ENCODE measurements around the gene ANKRD12. TPM values are rescaled to one million over a fixed set of nuclear protein-coding genes. Genes with fewer than 3 reads are reported as not detected.
"Not testable (repeated sequence)": the region's sequence is repeated elsewhere in the genome, so short reads cannot be mapped to it uniquely, and the experiment has no call there.

ANKRD12 gene
- 10 to 100 TPM; 62.5 to 68.4 TPM for total RNA-seq

GRCh38 chr18:9136315-9137155, at the start of gene ANKRD12:
Gene ANKRD12, plus strand, starts transcription at chr18:9136781. Its CDS starts 45,652 bp downstream, at chr18:9182433.
- H3K36me3 Mint-ChIP-seq (ENCODE audit: low read depth) = peaks cover 55% of the 10 kb centered on the region
- peak; percentile 96 for DNase-seq
- H3K9me3 Mint-ChIP-seq = no peaks in the 10 kb centered on the region
- H3K27ac Mint-ChIP-seq = peak within 1 kb of the TSS; percentile 99
- no peak for TF ChIP-seq CTCF (IDR thresholded peaks at IDR 0.05)
- ChIA-PET POLR2A (interaction anchor here (0.6 to 13.6 kb wide), 17 partner anchors 10 to 65 kb away, joined by 3 to 278 read pairs (median 7); partner anchors contain the start of gene NDUFV2), CTCF (interaction anchor here (1.1 to 7.7 kb wide), 6 partner anchors 8 to 63 kb away, joined by 4 to 48 read pairs (median 6); partner anchors contain the start of gene NDUFV2)
- peak within 1 kb of the TSS; percentile 97 for H3K4me3 Mint-ChIP-seq
- intact Hi-C loops (cut with micrococcal nuclease) = loop anchor here (2.0 to 5.0 kb wide), 3 partner anchors 18 to 54 kb away; partner anchors contain the start of gene NDUFV2
- H3K4me1 Mint-ChIP-seq (ENCODE audit: low read depth) = peaks cover 50% of the 10 kb centered on the region
- no peaks in the 10 kb centered on the region for H3K27me3 Mint-ChIP-seq
- ATAC-seq = peak; percentile 81

DNA sequence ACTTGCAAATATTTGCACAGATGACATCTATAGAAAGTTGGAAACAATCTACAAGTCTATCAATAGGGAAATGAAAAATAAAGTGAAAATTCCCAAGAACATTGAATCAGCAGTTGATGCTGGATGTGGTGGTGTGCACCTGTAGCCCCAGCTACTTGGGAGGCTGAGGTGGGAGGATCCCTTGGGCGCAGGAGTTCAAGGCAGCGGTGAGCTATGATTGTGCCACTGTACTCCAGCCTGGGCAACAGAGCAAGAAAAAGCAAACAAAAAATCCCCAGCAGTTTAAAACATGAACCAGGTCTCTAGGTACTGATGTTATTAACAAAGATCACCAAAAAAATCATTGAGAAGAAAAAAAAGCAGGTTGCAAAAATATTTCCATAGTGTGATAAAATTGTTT, 49.4 kb upstream of the ANKRD12 start:
- Mint-ChIP-seq H3K27me3 (no peaks in the 10 kb centered on the region), H3K9me3 (peaks cover 7% of the 10 kb centered on the region), H3K36me3 (ENCODE audit: low read depth) (peaks cover 29% of the 10 kb centered on the region), H3K27ac (peak overlapping the region; percentile 49), H3K4me3 (no peak overlapping the region), H3K4me1 (ENCODE audit: low read depth) (peaks cover 52% of the 10 kb centered on the region)
- intact Hi-C loops (cut with micrococcal nuclease) = no loop called here
- POLR2A ChIA-PET = interaction anchor here (1.9 to 3.4 kb wide), 3 partner anchors 23 to 49 kb away, joined by 5 to 16 read pairs (median 7); partner anchors contain the start of gene ANKRD12
- ATAC-seq (no peak), DNase-seq (no peak)
- CTCF ChIA-PET = interaction anchor here (0.7 kb wide), 1 partner anchor 57 kb away, joined by 3 read pairs; no protein-coding TSS in a partner anchor
- no peak for TF ChIP-seq CTCF (IDR thresholded peaks at IDR 0.05)

GRCh38 chr18:9088252-9088651, 48.3 kb upstream of the ANKRD12 start:
- no peak for TF ChIP-seq CTCF (IDR thresholded peaks at IDR 0.05)
- ChIA-PET POLR2A (interaction anchor here (0.6 to 3.4 kb wide), 10 partner anchors 9 to 63 kb away, joined by 3 to 16 read pairs (median 3); partner anchors contain the start of gene ANKRD12), CTCF (no interaction called here)
- intact Hi-C loops (cut with micrococcal nuclease) = no loop called here
- Mint-ChIP-seq H3K27me3 (no peaks in the 10 kb centered on the region), H3K9me3 (peaks cover 7% of the 10 kb centered on the region), H3K4me3 (peak overlapping the region; percentile 77), H3K27ac (peak overlapping the region; percentile 84), H3K4me1 (ENCODE audit: low read depth) (peaks cover 49% of the 10 kb centered on the region), H3K36me3 (ENCODE audit: low read depth) (peaks cover 29% of the 10 kb centered on the region)
- ATAC-seq = no peak
- DNase-seq = no peak

- POLR2A ChIA-PET = interaction anchor here (0.6 to 7.5 kb wide), 11 partner anchors 9 to 278 kb away, joined by 3 to 45 read pairs (median 3); partner anchors contain the start of gene ANKRD12
- peaks cover 29% of the 10 kb centered on the region for H3K36me3 Mint-ChIP-seq (ENCODE audit: low read depth)
- intact Hi-C loops (cut with micrococcal nuclease) = not testable (repeated sequence)
Observed at GRCh38 chr18:9088727-9089126, 47.9 kb upstream of the ANKRD12 start.

DNA sequence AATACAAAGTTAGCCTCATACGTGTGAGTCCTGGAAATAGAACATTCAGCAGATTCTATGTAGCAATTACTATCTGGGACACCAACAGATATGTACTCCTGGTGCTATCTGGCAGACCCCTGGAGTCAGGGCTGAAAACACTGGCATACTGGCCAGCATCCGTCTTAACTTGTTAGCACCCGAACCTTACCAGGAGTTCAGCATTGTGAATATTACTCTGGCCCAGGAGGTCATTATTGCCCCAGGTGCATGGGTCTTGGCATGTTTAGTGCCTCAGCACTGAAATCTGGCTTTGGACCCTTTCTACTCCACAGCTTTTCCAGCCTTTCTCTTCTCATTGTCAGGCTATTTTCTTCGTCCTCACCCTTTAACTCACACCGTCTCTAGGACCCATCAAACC, 46.0 kb upstream of the ANKRD12 start:
- Mint-ChIP-seq H3K27me3 (no peaks in the 10 kb centered on the region), H3K9me3 (peaks cover 7% of the 10 kb centered on the region), H3K36me3 (ENCODE audit: low read depth) (peaks cover 29% of the 10 kb centered on the region), H3K4me3 (peak overlapping the region; percentile 77), H3K27ac (peak overlapping the region; percentile 93), H3K4me1 (ENCODE audit: low read depth) (peaks cover 58% of the 10 kb centered on the region)
- POLR2A ChIA-PET = interaction anchor here (0.9 to 8.3 kb wide), 13 partner anchors 8 to 48 kb away, joined by 3 to 64 read pairs (median 5); partner anchors contain the start of genes ANKRD12 and NDUFV2
- no peak for TF ChIP-seq CTCF (IDR thresholded peaks at IDR 0.05)
- ATAC-seq (no peak), DNase-seq (no peak)
- CTCF ChIA-PET = interaction anchor here (0.7 to 1.4 kb wide), 5 partner anchors 11 to 49 kb away, joined by 3 to 7 read pairs (median 4); no protein-coding TSS in a partner anchor
- intact Hi-C loops (cut with micrococcal nuclease) = no loop called here

More at GRCh38 chr18:9088727-9089126, 47.9 kb upstream of the ANKRD12 start:
- H3K9me3 Mint-ChIP-seq, ATAC-seq, H3K27me3 Mint-ChIP-seq, DNase-seq, CTCF ChIA-PET: not testable (repeated sequence)
- peak overlapping the region; percentile 84 for H3K27ac Mint-ChIP-seq
- H3K4me3 Mint-ChIP-seq = peak overlapping the region; percentile 77
- peaks cover 46% of the 10 kb centered on the region for H3K4me1 Mint-ChIP-seq (ENCODE audit: low read depth)
